K562 (cell line): ENCODE data around the gene NARF. TPM values are rescaled to one million over a fixed set of nuclear protein-coding genes. Genes with fewer than 3 reads are reported as not detected.

Experiments
- ATF3 ChIP-seq, 2 experiments: fragments of 450-650 bp in 1 of 2; sonication (generic) in 1 of 2; formaldehyde crosslinking in 1 of 2; IDR thresholded peaks in 1 of 2; conservative IDR thresholded peaks in 1 of 2; 2 replicates each; pipeline versions ENCODE4 v1.6.1 to v1.8.1; 2016 to 2023; ENCODE audit warnings: mild to moderate bottlenecking in 2 of 2, moderate library complexity in 2 of 2, inconsistent platforms in 1 of 2, missing genetic modification reagents in 1 of 2
- BACH1 ChIP-seq: fragments of 200-800 bp; sonication (Bioruptor generic); IDR thresholded peaks from 2 replicates; pipeline ENCODE4 v1.6.1; 2016; ENCODE audit warnings: missing genetic modification characterization, missing compliant biosample characterization
- FUS ChIP-seq: fragments of 200-400 bp; formaldehyde crosslinking; optimal IDR thresholded peaks from 2 replicates; pipeline ENCODE3; 2017; ENCODE audit warnings: low read depth, low read length
- MAX ChIP-seq: sonication (generic); formaldehyde crosslinking; IDR thresholded peaks from 2 replicates; pipeline ENCODE4 v1.9.0; 2022; ENCODE audit warnings: mild to moderate bottlenecking, missing genetic modification reagents
- MYNN ChIP-seq, 2 experiments: sonication (generic); formaldehyde crosslinking in 1 of 2; IDR thresholded peaks; 2 replicates each; pipeline versions ENCODE4 v1.5.0 to v1.6.1; 2016 to 2020; ENCODE audit warnings: antibody characterized with exemption in 1 of 2, missing genetic modification reagents in 1 of 2
- NONO ChIP-seq, 2 experiments: fragments of 200-400 bp in 1 of 2; fragments of 450-650 bp in 1 of 2; formaldehyde crosslinking in 1 of 2; IDR thresholded peaks; 2 replicates each; pipeline ENCODE4 v1.6.1; 2017; ENCODE audit warnings: low read depth in 2 of 2, mild to moderate bottlenecking in 2 of 2, moderate library complexity in 2 of 2, low read length in 1 of 2
- SMARCA4 ChIP-seq: fragments of 450-650 bp; IDR thresholded peaks from 2 replicates; pipeline ENCODE4 v1.6.1; 2016
- ZBTB40 ChIP-seq, 2 experiments: fragments of 450-650 bp in 1 of 2; sonication (generic) in 1 of 2; formaldehyde crosslinking in 1 of 2; IDR thresholded peaks; 2 replicates each; pipeline versions ENCODE4 v1.7.1 to v1.9.0; 2016 to 2022; ENCODE audit warnings: inconsistent platforms in 1 of 2, mild to moderate bottlenecking in 1 of 2, missing genetic modification reagents in 1 of 2
- ZMIZ1 ChIP-seq, 2 experiments: fragments of 150-350 bp in 1 of 2; IDR thresholded peaks; 2 replicates each; pipeline ENCODE4 v1.6.1; 2012 to 2016; ENCODE audit warnings: low read depth in 2 of 2, low read length in 2 of 2, mild to moderate bottlenecking in 1 of 2, moderate library complexity in 1 of 2
- ZNF408 ChIP-seq: fragments of 250-450 bp; sonication (Bioruptor Pico); IDR thresholded peaks from 2 replicates; pipeline ENCODE4 v1.4.0; 2020; ENCODE audit warnings: low read depth, mild to moderate bottlenecking, moderate library complexity
- polyA plus RNA-seq, 8 experiments: library from polyadenylated mRNA; depleted of rRNA in 4 of 8; stranded (reverse) in 5 of 8; unstranded in 3 of 8; fragments of >200 nt; fragmentation: Nextera tagmentation in 2 of 8; fragmentation: Illumina TruSeq in 1 of 8; extraction: Ambion mirVana in 2 of 8; extraction: Trizol in 1 of 8; gene quantifications; 2 replicates each; pipeline versions ENCODE4 v1.2.1 to v1.2.3, GENCODE V29; 2011 to 2014; ENCODE audit warnings: inconsistent platforms in 1 of 8, missing spikeins in 1 of 8
- total RNA-seq, 7 experiments: library from RNA; depleted of rRNA in 6 of 7; stranded (reverse); fragments of >200 nt in 6 of 7; fragmentation: Illumina TruSeq in 2 of 7; extraction: Trizol in 2 of 7; gene quantifications; 2 replicates each; pipeline versions ENCODE4 v1.2.1 to v1.2.3, GENCODE V29; 2011 to 2021; ENCODE audit warnings: low replicate concordance in 1 of 7

NARF gene
- total and polyA plus RNA-seq, 9 of the 15 experiments (the other 6 are each of a cell fraction or from before 2014, with no cell fraction given), result 60.4 to 423 (median 132) TPM

- TF ChIP-seq MAX (CRISPR knock-in tag) (peak; percentile 82), FUS (no peak), NONO (IDR thresholded peaks at IDR 0.05; ENCODE audit: low read depth in 2 of 2, low read length in 1 of 2) (peak in 1 of 2 experiments; percentile 71; a peak in 1 of 4 replicates), ZMIZ1 (IDR thresholded peaks at IDR 0.05; ENCODE audit: low read depth in 2 of 2, low read length in 2 of 2) (0 out of 4 replicates have a peak, but pooled peaks of 1 of the 2 experiments have one; percentile 46), ZBTB40 (IDR thresholded peaks at IDR 0.05) (peak; percentile 93), ZBTB40 (CRISPR knock-in tag; IDR thresholded peaks at IDR 0.05) (no peak), ZNF408 (CRISPR knock-in tag) (no peak), MYNN (IDR thresholded peaks at IDR 0.05) (peak; percentile 89), MYNN (CRISPR knock-in tag; IDR thresholded peaks at IDR 0.05) (no peak), BACH1 (tag) (no peak), ATF3 (IDR thresholded peaks at IDR 0.05) (no peak; the same call in 1 of the 2 replicates), ATF3 (CRISPR knock-in tag; conservative IDR thresholded peaks at IDR 0.05) (peak; percentile 81), SMARCA4 (0 out of 2 replicates have a peak, but pooled peaks have one; percentile 14)
Measured at GRCh38 chr17:82494236-82495055, 35.9 kb downstream of the NARF start (continued).
